OCI-LY3 (cell line): ENCODE measurements around the gene ADAM8.

ENCODE experiments used
- H2AFZ ChIP-seq: fragments of 200-600, 300-600 bp; shearing (Covaris generic); 2 replicates; pipeline ENCODE4 v1.6.0; 2014; ENCODE audit warnings: antibody characterized with exemption, low read depth, low read length
- H3K27ac ChIP-seq: fragments of 200-600, 300-600 bp; sonication (generic); 2 replicates; pipeline ENCODE4 v1.5.1; 2014; ENCODE audit warnings: mild to moderate bottlenecking, low read length, moderate library complexity, mixed read lengths
- H3K27me3 ChIP-seq: fragments of 200-600, 300-600 bp; sonication (generic); 2 replicates; pipeline ENCODE4 v1.6.1; 2014; ENCODE audit warnings: low read depth, low read length, mixed read lengths
- H3K36me3 ChIP-seq: fragments of 200-600, 300-600 bp; sonication (generic); replicated peaks from 2 replicates; pipeline ENCODE3; 2014; ENCODE audit warnings: low read depth, low read length, mixed read lengths
- H3K4me1 ChIP-seq: fragments of 300-600, 200-600 bp; sonication (generic); 2 replicates; pipeline ENCODE4 v1.6.1; 2014; ENCODE audit warnings: low read length, mixed read lengths
- H3K4me2 ChIP-seq: fragments of 200-600, 300-600 bp; sonication (generic); 2 replicates; pipeline ENCODE4 v1.6.1; 2014; ENCODE audit warnings: low read length, mixed read lengths
- H3K4me3 ChIP-seq: fragments of 300-600, 200-600 bp; sonication (generic); 2 replicates; pipeline ENCODE4 v1.5.1; 2014; ENCODE audit warnings: antibody characterized with exemption, mild to moderate bottlenecking, low read length, moderate library complexity
- H3K79me2 ChIP-seq: fragments of 300-600, 200-600 bp; shearing (Covaris generic); 2 replicates; pipeline ENCODE4 v1.6.1; 2014; ENCODE audit warnings: mild to moderate bottlenecking, low read length, mixed read lengths
- H3K9ac ChIP-seq: fragments of 300-600, 200-600 bp; shearing (Covaris generic); 2 replicates; pipeline ENCODE4 v1.6.0; 2014; ENCODE audit warnings: mild to moderate bottlenecking, low read length, moderate library complexity
- H3K9me3 ChIP-seq: fragments of 200-600, 300-600 bp; shearing (Covaris generic); 2 replicates; pipeline ENCODE4 v1.6.1; 2014; ENCODE audit warnings: low read length, mixed read lengths; ENCODE audit not compliant: insufficient read depth
- H4K20me1 ChIP-seq: fragments of 200-600, 300-600 bp; sonication (generic); 2 replicates; pipeline ENCODE4 v1.6.1; 2016; ENCODE audit warnings: low read length, mixed read lengths; ENCODE audit not compliant: insufficient read depth
- EZH2phosphoT487 ChIP-seq: fragments of 200-600 bp; shearing (Covaris generic); IDR thresholded peaks from 2 replicates; pipeline ENCODE4 v1.6.1; 2018; ENCODE audit warnings: antibody characterized with exemption, mixed run types, low read depth
- TF ChIP-seq, protein P1 (sequence below): fragments of 200-600, 300-600 bp; sonication (generic); IDR thresholded peaks from 2 replicates; pipeline ENCODE4 v1.5.1; 2014; ENCODE audit warnings: antibody characterized with exemption, low read length, low read depth

The ADAM8 gene

GRCh38 chr10:133218891-133219290 is 57.8 kb downstream of the ADAM8 start:
- Histone ChIP-seq H3K4me3 (no peak overlapping the region), H3K27me3 (no peaks in the 10 kb centered on the region), H3K9ac (no peak overlapping the region), H3K4me1 (no peaks in the 10 kb centered on the region), H2AFZ (no peak overlapping the region), H4K20me1 (no peaks in the 10 kb centered on the region), H3K9me3 (no peaks in the 10 kb centered on the region), H3K4me2 (no peak overlapping the region), H3K27ac (no peak overlapping the region), H3K79me2 (no peaks in the 10 kb centered on the region), H3K36me3 (no peaks in the 10 kb centered on the region)
- TF ChIP-seq EZH2phosphoT487: no peak
- TF ChIP-seq, protein P1, sequence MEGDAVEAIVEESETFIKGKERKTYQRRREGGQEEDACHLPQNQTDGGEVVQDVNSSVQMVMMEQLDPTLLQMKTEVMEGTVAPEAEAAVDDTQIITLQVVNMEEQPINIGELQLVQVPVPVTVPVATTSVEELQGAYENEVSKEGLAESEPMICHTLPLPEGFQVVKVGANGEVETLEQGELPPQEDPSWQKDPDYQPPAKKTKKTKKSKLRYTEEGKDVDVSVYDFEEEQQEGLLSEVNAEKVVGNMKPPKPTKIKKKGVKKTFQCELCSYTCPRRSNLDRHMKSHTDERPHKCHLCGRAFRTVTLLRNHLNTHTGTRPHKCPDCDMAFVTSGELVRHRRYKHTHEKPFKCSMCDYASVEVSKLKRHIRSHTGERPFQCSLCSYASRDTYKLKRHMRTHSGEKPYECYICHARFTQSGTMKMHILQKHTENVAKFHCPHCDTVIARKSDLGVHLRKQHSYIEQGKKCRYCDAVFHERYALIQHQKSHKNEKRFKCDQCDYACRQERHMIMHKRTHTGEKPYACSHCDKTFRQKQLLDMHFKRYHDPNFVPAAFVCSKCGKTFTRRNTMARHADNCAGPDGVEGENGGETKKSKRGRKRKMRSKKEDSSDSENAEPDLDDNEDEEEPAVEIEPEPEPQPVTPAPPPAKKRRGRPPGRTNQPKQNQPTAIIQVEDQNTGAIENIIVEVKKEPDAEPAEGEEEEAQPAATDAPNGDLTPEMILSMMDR: no peak

GRCh38 chr10:133217800-133218589 is 58.7 kb downstream of the ADAM8 start:
- TF ChIP-seq EZH2phosphoT487: no peak
- TF ChIP-seq, protein P1: no peak
- Histone ChIP-seq H3K79me2 (no peaks in the 10 kb centered on the region), H2AFZ (no peak overlapping the region), H3K27ac (no peak overlapping the region), H3K27me3 (no peaks in the 10 kb centered on the region), H3K4me3 (no peak overlapping the region), H4K20me1 (no peaks in the 10 kb centered on the region), H3K36me3 (no peaks in the 10 kb centered on the region), H3K4me2 (no peak overlapping the region), H3K4me1 (no peaks in the 10 kb centered on the region), H3K9me3 (no peaks in the 10 kb centered on the region), H3K9ac (no peak overlapping the region)

DNA sequence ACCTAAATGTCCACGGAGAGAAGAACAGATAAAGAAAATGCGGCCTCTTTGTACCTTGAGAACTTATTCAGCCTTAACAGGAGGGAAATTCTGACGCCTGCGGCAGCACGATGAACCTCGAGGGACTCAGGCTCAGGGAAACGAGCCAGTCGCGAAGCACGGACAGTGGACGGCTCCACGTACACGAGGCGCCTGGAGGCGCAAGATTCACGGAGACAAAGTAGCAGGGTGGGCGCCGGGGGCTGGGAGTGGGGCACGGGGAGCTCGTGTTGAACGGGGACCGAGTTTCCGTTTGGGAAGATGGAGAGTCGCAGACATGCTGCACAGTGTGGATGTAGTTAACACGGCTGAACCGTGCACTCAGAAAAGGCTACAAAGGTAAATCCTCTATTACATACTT is 59.9 kb downstream of the ADAM8 start:
- Histone ChIP-seq H3K36me3 (no peaks in the 10 kb centered on the region), H3K9me3 (no peaks in the 10 kb centered on the region), H3K4me3 (no peak overlapping the region), H2AFZ (no peak overlapping the region), H3K79me2 (no peaks in the 10 kb centered on the region), H3K27me3 (no peaks in the 10 kb centered on the region), H3K4me2 (no peak overlapping the region), H3K9ac (no peak overlapping the region), H3K27ac (no peak overlapping the region), H4K20me1 (no peaks in the 10 kb centered on the region), H3K4me1 (no peaks in the 10 kb centered on the region)
- TF ChIP-seq, protein P1: no peak
- no peak for TF ChIP-seq EZH2phosphoT487

GRCh38 chr10:133215586-133215985 is 61.1 kb downstream of the ADAM8 start:
- H3K27ac ChIP-seq: no peak overlapping the region
- no peak for TF ChIP-seq EZH2phosphoT487
- TF ChIP-seq, protein P1: no peak
- H3K27me3 ChIP-seq: no peaks in the 10 kb centered on the region
- no peak overlapping the region for H2AFZ ChIP-seq
- no peaks in the 10 kb centered on the region for H3K36me3 ChIP-seq
- no peak overlapping the region for H3K4me3 ChIP-seq
- H3K9ac ChIP-seq: no peak overlapping the region
- H3K79me2 ChIP-seq: no peaks in the 10 kb centered on the region
- H3K4me1 ChIP-seq: no peaks in the 10 kb centered on the region
- no peak overlapping the region for H3K4me2 ChIP-seq
- H4K20me1 ChIP-seq: no peaks in the 10 kb centered on the region
- H3K9me3 ChIP-seq: no peaks in the 10 kb centered on the region
